Liver (tissue), 3 donors: ENCODE data around the gene RPTOR.

Source experiments
- CTCF ChIP-seq: fragments of 150-350 bp; IDR thresholded peaks from 2 replicates; pipeline ENCODE4 v1.5.1; 2017; ENCODE audit warnings: improper control_type of control experiment, low read depth, low read length; ENCODE audit not compliant: missing input control
- EGR1 ChIP-seq, 2 donors: IDR thresholded peaks; 2 replicates each; pipeline ENCODE4 v1.6.1; 2016 to 2018; ENCODE audit warnings: antibody characterized with exemption in 2 of 2, low read depth in 2 of 2
- FOXA1 ChIP-seq: IDR thresholded peaks from 2 replicates; pipeline ENCODE4 v1.6.1; 2016; ENCODE audit warnings: antibody characterized with exemption
- GABPA ChIP-seq, 2 donors: IDR thresholded peaks in 1 of 2; conservative IDR thresholded peaks in 1 of 2; 2 replicates each; pipeline ENCODE4 v1.6.1; 2016; ENCODE audit warnings: antibody characterized with exemption in 2 of 2, mild to moderate bottlenecking in 1 of 2, moderate library complexity in 1 of 2
- HNF4A ChIP-seq, 2 donors: conservative IDR thresholded peaks; 2 replicates each; pipeline ENCODE4 v1.6.1; 2016; ENCODE audit warnings: antibody characterized with exemption in 2 of 2, mild to moderate bottlenecking in 2 of 2
- HNF4G ChIP-seq: IDR thresholded peaks from 2 replicates; pipeline ENCODE4 v1.6.1; 2016; ENCODE audit warnings: antibody characterized with exemption
- JUND ChIP-seq, 2 donors: IDR thresholded peaks; 2 replicates each; pipeline ENCODE4 v1.6.1; 2016; ENCODE audit warnings: antibody characterized with exemption in 2 of 2
- MAX ChIP-seq: IDR thresholded peaks from 2 replicates; pipeline ENCODE4 v1.6.1; 2016; ENCODE audit warnings: antibody characterized with exemption
- NR2F2 ChIP-seq: IDR thresholded peaks from 2 replicates; pipeline ENCODE4 v1.6.1; 2016; ENCODE audit warnings: antibody characterized with exemption
- RAD21 ChIP-seq, 2 donors: IDR thresholded peaks; 2 replicates each; pipeline ENCODE4 v1.6.1; 2016; ENCODE audit warnings: antibody characterized with exemption in 2 of 2, mild to moderate bottlenecking in 2 of 2
- REST ChIP-seq: IDR thresholded peaks from 2 replicates; pipeline ENCODE4 v1.6.1; 2016; ENCODE audit warnings: antibody characterized with exemption, mild to moderate bottlenecking
- RXRA ChIP-seq, 2 donors: IDR thresholded peaks; 2 replicates each; pipeline ENCODE4 v1.6.1; 2017 to 2018; ENCODE audit warnings: antibody characterized with exemption in 2 of 2, mild to moderate bottlenecking in 1 of 2
- TAF1 ChIP-seq: conservative IDR thresholded peaks from 2 replicates; pipeline ENCODE4 v1.6.1; 2016; ENCODE audit warnings: antibody characterized with exemption, mild to moderate bottlenecking
- YY1 ChIP-seq: IDR thresholded peaks from 2 replicates; pipeline ENCODE4 v1.6.1; 2016; ENCODE audit warnings: antibody characterized with exemption, mild to moderate bottlenecking
- donor health status: healthy.
- donor health status: healthy.

GRCh38 chr17:80891397-80892018 lies 346.9 kb downstream of the RPTOR start:
- no peak for TF ChIP-seq CTCF
- TF ChIP-seq REST, result no peak
- no peak for TF ChIP-seq MAX
- TF ChIP-seq RAD21 (IDR thresholded peaks at IDR 0.05), result no peak
- no peak for TF ChIP-seq EGR1 (IDR thresholded peaks at IDR 0.05; ENCODE audit: low read depth in 2 of 2)
- TF ChIP-seq RXRA (IDR thresholded peaks at IDR 0.05), result no peak
- no peak for TF ChIP-seq JUND (IDR thresholded peaks at IDR 0.05)
- TF ChIP-seq HNF4A (conservative IDR thresholded peaks at IDR 0.05), result no peak
- TF ChIP-seq GABPA (IDR thresholded peaks at IDR 0.05 in 1 of 2, conservative IDR thresholded peaks at IDR 0.05 in 1 of 2), result no peak
- no peak for TF ChIP-seq YY1
- TF ChIP-seq NR2F2, result no peak
- no peak for TF ChIP-seq TAF1
- no peak for TF ChIP-seq HNF4G
- TF ChIP-seq FOXA1, result no peak
